T-helper 2 cell treated with Interferon-gamma antibody and Interleukin-4, amounts not matched to agents 100 ng/mL and 5 ng/mL, for 36 hours (primary cell): ENCODE measurements around the gene GORASP1. TPM values are rescaled to one million over a fixed set of nuclear protein-coding genes. Genes with fewer than 3 reads are reported as not detected.

ENCODE experiments used
- intact Hi-C: fragments of 100-400 bp; cut with micrococcal nuclease; formaldehyde crosslinking; loops from one replicate; pipeline ENCODE4 v1.15.1; 2023
- total RNA-seq: library from RNA; stranded (reverse); gene quantifications from 2 replicates; pipeline ENCODE4 v1.2.3, GENCODE V29; 2022

Gene GORASP1
- total RNA-seq, 1 donor from 2014 or later: 27.4 TPM

DNA sequence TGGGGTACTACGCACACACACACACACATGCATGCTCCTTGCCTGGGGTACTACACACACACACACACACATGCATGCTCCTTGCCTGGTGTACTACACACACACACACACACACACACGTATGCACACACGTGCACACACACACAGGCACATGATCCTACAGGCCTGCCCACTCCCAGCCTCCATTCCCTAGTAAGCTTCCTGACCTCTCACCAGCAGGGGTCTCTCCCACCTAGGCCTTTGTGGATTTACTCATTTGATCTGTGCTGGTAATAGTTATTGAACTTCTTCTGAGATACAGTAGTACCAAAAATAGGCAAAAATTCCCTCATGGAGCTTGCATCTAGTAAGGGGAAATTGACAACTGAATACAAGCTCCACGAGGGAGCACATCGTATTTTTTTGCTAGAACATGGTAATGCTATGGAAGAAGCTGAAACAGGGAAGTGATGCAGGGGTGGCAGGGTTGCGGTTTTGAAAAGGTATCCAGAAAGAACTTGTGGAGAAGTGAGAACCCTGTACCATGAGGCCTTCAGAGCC, 19.2 kb upstream of the GORASP1 start:
- intact Hi-C loops: no loop called here

DNA sequence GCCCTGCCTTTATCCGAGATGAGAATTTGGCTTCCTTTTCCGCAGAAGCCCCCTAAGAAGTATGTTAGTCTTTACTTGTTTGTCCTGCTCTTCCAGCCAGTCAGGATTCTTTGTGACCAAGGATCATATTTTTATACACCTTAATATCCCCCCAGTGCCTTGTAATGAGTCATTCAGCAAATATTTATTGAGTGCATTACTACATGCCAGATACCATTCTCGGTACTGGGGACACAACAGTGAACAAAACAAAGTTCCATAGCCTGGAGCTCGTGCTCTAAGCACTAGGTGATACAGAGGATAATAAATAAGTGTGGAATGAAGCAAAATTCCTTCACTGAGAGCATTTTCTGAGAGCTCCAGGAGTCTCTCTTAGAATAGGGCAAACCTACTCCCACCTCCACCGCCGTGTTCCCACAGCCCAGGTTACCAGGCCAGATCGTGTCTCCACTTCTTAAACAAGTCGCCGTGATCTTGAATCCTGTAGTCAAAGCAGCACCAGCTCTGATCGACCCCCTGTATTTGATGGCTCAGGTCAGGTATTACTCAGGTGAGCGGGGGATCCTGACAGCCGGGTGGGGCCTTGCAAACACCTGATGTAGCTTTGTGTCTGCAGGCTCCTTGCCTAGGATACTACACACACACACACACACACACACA, 18.5 kb upstream of the GORASP1 start:
- intact Hi-C loops: no loop called here

DNA sequence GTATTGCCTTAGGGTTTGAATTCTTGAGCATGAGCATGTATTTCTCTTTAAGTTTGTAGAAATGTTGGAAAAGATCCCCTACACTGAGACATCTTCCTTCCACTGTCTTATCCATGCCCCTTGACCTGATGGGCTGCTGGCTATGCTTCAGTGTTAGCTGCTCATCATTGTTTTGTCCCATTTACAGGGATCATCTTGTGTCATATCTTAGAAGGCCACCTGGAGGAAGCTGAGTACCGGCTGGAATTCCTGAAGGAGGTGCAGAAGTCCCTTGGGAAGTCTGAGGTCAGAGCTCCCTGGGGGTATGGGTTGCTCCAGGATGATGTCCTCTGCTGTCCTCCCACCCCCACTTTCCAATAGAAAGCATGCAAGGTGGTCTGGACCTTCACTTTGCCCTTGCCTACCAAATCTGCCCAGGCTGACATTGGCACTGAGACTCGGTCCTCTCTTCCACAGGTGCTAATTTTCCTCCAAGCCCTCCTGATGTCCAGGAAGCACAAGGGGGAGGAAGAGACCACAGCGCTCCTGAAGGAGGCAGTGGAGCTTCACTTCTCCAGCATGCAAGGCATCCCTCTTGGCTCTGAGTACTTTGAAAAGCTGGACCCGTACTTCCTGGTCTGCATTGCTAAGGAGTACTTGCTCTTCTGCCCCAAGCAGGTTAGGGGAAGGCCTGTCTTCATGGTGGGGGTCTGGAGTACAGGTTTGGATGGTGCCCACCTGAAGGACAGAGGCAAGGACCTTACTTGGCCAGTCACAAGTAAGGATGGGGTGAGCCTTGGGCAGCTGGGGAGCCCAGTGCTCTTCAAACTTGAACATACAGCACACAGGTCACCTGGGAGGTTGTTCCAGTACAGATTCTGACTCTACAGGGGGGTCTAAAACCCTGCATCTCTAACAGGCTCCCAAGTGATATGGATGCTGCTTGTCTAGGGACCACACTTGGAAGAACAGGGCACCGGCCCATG, 17.7 kb upstream of the GORASP1 start:
- intact Hi-C loops: no loop called here

DNA sequence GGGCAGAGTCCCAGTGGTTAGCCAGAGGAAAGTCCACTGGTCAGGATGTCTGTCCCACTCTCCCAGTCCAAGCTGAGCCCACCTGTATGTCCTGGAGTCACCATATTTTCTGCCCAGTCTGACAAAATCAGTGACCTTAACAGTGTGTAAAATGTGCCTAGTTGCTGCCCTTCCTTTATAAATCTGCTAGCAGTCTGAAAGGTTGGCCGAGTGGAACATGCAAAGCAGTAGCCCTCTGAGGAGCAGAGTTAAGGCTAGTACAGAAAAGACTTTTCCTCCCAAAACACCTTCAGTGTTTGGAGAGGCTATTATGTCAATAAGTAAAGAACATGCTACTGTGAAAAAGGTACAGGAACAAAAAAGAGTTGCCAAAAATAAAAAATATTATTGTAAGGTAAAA, 15.4 kb upstream of the GORASP1 start:
- intact Hi-C loops: no loop called here

DNA sequence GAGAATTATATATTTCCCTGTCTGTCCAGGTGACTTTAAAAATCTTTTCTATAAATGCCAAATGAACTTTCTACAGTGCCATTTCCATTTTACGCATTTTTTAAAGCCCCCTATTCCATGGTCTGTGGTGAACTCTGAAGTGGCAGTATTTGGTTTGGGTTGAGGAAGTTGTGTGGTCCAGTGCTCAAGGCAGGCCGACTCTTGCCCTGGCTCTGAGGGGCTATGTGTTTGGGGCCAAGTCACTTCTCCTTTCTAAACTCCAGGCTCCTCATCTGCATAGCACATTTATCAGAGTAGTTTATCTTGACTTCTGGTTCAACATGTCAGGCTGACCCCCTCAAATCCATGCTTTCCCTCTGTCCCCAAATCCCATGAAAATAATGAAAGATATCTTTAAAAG, 14.2 kb upstream of the GORASP1 start:
- intact Hi-C loops: no loop called here

DNA sequence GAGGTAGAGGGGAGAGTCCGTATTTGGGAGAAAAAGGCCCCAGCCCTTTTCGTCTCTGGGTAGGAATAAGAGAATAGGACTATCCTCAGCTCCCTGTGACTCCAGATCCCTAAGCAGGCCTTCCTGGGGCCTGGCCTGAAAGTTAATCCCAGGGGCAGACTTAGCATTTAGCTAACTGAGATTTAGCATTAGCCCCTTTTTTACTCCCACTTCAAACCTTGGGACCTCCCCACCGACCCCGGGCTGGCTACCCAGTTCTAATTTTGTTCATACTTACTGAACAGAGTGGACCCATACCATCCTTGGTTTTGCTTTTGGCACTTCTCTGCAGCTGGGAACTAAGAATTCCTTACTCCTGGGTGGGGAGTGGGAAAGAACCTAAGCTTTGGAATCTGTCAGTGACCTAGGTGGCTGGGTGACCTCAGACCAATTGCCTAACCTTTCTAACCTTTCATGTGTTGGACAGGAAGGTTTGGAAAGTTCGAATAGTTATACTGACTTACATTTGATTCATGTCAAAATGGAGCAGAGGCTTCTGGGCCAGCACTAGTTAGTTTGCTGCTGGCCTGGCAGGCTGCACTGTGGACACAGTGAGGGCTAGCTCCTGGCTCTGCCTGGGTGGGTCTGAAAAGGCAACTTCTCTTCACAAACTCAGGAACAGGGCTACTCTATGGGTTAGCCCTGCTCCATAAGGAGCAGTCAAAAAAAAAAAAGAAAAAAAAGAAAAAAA, 11.7 kb upstream of the GORASP1 start:
- intact Hi-C loops: no loop called here

DNA sequence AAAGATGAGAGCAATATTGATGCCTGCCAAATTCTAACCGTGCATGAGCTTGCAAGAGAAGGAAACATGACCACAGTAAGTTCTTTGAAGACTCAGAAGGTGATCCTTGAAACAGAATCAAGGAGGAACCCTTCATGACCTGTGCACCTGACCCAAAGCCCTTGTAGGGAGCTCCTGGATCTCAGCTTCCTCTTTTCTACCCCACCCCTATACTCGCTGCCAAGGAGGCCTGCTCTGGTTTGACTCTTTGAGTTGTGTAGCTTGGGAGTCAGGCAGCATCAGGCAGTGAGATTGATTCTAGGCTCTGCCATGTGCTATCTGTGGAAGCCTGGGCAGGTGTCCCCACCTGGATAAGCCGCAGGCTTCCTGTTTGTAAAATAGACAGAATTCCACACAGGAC, 10.7 kb upstream of the GORASP1 start:
- intact Hi-C loops: no loop called here

DNA sequence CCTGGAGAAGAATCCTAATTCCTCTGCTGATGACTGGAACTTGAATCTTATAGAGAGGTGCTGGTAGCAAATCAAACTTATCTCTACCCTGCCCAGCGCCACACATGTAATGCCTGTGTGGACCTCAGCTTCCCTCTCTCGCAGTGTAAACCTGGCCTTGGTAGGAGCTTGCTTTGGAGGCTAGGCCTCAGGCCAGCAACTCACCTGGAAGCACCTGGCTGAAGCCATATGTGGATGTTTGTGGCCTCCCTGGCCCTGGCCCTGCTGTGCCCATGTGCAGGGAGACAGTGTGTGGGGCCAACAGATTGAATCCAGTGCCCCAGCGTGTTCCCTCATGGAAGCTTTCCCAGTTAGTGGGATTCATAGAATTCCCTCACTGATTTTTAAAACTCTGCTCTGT, 8.4 kb upstream of the GORASP1 start:
- intact Hi-C loops: no loop called here

DNA sequence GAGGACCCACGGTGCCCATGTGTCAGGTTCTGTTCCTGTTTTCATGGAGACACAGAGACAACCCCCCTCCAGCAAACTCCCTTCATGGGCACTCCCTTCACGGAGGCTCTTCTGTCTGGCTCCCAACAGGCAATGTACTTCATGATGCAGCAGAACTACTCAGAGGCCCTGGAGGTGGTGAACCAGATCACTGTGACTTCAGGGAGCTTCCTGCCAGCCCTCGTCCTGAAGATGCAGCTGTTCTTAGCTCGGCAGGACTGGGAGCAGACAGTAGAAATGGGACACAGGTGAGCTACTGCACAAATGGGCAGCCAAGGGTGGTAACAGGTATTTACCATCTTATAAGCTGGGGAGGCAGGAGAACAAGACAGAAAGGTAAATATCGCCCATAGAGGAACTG, 7.0 kb upstream of the GORASP1 start:
- intact Hi-C loops: no loop called here

DNA sequence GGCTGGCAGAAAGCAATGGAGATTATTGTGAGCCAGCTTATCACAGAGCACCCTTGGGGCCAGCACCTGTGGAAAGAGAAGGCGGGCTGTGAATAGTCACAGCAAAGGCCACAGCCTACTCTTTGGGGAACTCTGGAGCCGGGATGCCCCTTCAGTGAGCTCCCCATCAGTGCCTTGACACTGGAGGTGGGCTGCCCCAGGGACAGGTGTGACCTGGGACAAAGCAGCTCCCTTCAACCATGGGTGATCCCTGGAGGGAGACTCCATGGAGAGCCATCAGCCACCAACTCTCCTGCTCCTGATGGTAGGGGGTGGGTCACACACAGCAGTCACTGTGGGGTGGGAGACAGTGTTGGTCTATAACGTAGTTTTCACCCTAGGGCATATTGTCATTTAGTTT, 5.9 kb upstream of the GORASP1 start:
- intact Hi-C loops: no loop called here

DNA sequence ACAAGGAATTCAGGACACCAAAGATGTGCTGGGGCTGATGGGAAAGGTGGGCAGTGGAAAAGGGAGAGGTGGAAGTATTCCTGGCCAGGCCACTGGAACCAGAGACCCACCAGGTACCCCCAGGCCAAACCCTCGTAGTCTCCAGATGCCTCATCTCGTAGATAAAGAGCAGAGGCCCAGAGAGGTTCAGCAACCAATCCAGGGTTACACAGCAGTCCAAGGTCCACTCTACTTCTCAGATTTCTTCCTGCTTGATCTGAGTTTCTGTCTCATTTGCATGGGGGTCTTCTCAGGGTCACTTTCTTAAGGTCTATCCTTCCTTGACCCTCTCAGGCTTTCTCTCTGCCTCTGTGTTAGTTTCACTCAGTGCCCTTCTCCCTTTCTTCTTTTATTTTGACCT, 5.1 kb upstream of the GORASP1 start:
- intact Hi-C loops: no loop called here

DNA sequence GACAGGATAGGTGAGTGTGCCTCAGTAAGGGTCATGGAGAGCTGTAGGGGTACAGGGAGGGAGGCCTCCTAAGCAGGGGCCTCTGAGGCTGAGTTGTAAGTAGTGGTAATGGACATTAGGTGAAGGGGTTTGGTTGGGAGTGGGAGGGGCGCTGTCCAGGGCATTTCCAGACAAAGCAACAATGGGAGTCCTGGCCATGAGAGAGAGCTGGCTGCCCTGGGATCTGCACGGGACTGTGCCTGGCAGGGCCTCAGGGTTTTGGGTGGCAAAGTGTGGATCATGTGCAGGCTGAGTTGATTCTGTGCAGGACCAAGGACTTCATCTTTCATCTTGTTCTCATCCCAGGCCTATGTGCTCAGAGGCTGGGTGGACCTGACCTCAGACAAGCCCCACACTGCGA, 4.7 kb upstream of the GORASP1 start:
- intact Hi-C loops: no loop called here

DNA sequence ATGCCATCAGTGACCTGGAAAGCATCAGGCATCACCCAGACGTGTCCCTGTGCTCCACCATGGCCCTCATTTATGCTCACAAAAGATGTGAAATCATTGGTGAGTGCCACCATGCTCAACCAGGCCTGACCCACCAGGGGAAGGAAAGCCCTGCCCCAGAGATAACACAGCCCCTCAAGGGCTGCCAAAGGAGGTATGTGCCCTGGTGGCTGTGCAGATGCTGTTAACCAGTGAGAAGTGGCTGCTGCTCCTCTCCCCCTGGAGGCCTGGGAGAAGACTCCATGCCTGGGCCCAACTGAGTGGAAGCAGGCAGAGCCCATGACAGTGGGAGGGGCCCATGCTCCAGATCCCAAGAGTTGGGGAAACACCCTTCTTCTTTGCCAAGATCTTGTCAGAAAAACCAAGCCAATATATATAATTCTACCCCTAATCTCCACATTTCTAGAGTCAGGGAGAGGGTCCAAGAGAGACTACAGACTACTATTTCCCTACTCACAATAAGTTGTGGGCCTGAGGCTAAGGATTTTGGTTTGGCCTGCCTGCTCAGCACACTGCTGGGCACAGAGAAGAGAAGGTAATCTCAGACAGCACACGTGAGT, 2.7 kb upstream of the GORASP1 start:
- intact Hi-C loops: no loop called here

DNA sequence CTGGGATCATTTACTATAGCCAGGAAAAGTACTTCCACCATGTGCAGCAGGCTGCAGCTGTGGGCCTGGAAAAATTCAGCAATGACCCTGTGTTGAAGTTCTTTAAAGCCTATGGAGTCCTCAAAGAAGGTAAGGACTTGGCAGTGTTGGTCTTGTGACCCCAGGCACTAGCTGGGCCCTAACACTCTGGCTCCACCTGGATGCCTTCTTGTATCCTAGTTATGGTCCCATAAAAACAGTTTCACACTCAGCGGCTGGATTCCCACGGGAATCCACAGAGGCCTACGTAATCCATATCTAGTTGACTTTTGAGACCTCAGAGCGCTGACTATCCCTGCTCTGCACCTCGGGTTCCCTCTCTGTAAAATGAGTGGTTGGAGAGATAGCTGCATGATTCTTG, 1.7 kb upstream of the GORASP1 start:
- intact Hi-C loops: loop anchor here (2.0 kb wide), 2 partner anchors 180 to 298 kb away; partner anchors contain the start of gene RPSA

DNA sequence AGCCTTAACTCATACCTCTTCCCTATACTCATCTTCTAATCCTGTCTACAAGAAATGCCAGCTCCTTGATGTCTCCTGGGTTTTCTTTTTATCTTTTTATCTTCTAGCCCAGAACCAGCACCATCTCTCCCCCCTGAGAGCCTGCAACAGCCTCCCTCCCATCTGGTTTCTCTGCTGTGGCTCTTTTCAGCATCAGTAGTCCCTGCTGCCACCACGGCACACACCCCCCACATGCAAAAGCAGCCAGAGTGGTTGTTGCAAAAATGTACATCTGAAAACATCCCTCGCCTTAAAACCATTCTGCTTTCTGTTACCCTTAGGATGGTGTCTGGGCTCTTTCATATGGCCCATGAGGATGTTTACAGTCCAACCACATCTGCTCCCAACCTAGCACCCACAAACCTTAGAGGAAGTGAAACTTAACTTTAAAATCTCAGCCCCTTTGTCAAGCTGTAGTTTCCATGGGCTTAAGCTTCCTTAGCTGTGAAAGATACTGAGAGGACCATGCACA, 828 bp upstream of the GORASP1 start:
- intact Hi-C loops: loop anchor here (2.0 kb wide), 2 partner anchors 181 to 299 kb away; partner anchors contain the start of gene RPSA

DNA sequence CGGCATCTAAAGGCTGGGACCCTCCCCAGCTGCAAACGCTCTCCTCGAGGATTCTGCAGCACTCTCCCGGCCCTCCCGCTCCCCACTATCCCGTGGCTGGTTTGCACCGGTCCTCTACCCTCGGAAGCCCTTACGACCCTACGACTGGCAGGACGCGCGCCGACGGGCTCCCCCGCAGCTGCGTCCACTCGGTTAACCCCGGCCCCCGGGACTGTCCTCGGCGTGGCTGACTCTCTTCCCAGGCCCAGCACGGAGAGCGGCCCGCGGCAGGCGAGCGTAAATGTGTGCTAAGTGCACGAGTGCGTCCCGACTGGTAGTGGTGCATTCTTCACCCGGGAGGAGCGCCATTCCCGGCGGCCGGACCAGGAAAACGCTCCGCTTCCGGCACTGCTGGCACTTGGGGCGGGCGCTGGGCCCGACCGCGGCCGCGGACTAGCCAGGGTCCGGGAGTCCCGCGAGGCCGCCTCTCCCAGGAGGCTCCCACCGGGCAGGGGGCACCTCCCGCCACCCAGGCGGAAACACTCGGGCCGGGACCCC, 508 bp downstream of the GORASP1 start:
- intact Hi-C loops: loop anchor here (1.0 to 2.0 kb wide), 4 partner anchors 41 to 276 kb away; partner anchors contain the start of genes SLC25A38 and WDR48

DNA sequence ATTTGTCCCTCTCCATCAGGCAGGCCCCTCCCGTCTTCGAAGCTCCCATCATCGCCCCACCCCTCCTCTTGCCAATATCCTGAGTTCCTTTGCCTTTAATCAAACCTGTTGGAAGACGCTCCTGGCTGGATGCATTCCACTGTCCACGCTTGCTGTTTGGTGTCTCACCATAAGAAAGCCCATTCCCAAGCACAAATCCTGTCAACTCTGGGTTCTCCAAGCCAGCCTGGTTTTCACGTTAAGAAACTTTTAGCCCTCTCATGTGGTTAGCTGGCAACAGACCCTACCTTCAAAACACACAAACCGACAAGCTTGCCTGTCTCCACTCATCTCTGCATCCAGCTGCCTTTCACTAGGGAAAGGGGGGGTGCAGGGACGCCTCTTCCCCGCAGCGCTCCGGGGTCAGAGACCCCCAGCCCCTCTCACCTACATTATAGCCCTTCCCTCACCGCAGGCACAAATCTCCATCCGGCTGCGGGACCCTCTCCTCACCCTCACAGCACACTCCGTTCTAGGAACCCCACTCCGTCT, 1.1 kb downstream of the GORASP1 start:
- intact Hi-C loops: loop anchor here (2.0 kb wide), 3 partner anchors 54 to 276 kb away; partner anchors contain the start of genes SLC25A38 and WDR48

DNA sequence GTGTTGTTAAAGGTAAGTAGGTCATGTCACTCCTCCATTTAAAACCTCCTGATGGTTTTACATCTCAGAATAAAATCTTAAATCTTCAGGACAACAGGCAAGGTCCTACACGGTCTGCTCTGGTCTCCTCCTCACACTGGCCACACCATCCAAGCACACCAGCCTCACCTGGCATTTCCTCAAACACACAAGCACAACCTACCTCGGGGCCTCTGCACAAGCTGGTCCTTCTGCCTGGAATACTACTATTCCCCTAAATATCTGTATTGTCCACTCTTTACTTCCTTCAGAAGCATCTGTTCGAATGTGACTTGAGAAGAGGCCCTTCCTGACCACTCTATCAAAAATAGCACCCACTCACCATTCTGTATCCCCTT, 1.8 kb downstream of the GORASP1 start:
- intact Hi-C loops: loop anchor here (2.0 kb wide), 3 partner anchors 53 to 277 kb away; partner anchors contain the start of genes SLC25A38 and WDR48

DNA sequence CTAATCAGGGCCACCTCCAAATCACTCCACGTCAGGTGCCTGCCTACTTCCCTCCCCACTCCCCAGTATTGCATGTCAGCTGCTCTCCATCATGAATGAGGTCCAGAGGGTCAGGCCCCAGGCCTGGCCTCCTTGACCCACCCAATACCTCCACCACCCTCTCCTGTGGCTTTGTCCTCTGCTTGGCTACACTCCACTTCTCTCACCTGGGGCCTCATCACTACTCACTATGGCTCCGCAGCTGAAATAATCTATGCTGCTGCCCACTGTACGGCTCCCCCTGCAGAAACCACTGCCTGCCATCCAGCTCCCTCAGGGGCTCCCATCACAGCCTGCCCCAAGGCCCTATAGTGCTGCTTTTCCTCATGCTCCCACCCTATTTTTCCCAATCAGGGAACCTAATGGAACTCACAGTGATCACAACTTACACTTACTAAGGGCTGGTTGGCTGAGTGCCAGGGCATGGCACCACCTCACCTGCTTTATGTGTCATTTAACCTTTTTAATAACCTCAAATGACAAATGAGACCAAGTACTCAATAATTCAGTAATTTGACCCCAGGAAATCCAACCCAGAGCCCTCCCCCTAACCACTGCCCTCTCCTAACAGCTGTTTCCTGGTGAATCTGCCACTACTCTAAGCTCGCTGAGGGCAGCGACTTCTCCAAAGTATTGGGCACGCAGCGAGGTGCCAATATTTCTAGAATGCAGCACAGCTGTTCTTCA, 2.3 kb downstream of the GORASP1 start:
- intact Hi-C loops: no loop called here
